GM18858 (cell line): Measurements from ENCODE around the gene CAAP1.
"Not testable (repeated sequence)": the region's sequence is repeated elsewhere in the genome, so short reads cannot be mapped to it uniquely, and the experiment has no call there.

ENCODE experiments used
- ATAC-seq: cut with Tn5 transposase; IDR thresholded peaks from one replicate; pipeline ENCODE4 v1.9.1; 2021; ENCODE audit not compliant: unreplicated experiment

CAAP1 gene

DNA sequence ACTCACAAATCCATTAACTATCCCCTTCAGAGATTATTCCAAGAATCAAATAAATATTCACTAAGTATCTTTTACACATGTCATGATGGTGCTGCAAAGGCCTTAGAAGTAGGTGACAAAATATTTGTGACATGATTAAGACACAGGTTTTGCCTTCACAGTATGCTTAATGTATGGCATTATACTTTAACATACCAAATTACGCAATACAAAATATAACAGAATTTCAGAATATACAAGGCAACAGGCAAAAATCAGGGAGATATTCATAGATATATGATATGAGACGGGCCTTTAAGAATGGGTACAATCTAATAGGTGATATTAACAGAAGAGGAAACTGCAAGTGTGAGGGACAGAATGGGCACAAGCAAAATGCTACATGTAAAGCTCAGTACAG, 41.6 kb downstream of the CAAP1 start:
- no peak for ATAC-seq

DNA sequence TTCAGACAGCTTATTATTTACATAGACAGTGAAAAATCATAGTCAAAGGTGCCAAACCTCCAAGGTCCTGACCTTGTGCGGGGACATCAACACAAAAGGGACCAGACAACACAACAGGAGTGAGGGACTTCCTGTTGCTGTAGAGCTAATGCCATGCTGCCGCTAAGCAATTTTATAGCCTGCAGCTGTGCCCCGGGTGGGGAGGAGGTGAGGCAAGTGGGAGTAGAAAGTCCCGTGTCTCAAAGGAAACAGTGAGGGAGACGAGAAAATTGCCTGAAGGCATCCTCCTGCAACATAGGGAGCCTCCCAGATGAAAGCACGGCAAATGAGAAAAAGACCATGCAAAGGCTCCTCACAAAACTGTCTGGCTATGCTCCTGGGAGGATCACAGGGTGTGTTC, 58.8 kb downstream of the CAAP1 start:
- no peak for ATAC-seq

DNA sequence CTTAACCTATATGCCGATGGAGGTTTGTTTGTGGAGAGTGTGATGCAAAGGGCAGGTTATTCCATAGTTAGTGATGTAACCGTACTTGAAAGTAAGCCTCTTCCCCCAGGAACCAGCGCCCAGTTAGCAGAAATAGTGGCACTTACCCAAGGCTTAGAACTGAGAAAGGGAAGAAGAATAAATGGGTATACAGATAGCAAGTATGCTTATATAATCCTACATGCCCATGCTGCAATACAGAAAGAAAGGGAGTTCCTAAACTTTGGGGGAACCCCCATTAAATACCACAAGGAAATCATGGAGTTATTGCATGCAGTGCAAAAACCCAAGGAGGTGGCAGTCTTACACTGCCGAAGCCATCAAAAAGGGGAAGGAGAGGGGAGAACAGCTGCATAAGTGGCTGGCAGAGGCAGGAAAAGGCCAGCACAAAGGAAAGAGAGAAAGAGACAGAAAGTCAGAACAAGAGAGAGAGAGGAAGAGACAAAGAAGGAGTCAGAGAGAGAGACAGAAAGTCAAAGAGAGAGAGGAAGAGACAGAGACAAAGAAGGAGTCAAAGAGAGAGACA, 64.1 kb downstream of the CAAP1 start:
- ATAC-seq: not testable (repeated sequence)

DNA sequence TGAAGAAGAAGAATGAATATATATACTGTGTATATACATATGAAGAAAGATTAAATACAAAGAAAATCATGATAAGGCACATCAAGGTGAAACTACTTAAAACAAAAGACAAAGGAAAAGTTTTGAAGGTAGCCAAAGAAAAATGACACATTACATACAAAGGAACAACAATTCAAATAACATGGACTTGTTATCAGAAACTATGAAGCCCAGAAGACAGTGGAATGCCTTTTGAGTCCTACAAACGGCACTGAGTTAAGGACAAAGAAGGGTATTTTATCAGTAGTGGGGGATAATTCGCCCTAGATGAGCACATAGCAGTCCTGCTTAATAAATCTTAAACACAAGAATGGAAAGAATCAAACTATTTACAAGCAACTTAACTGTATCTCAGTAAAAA, 77.8 kb downstream of the CAAP1 start:
- ATAC-seq: no peak

DNA sequence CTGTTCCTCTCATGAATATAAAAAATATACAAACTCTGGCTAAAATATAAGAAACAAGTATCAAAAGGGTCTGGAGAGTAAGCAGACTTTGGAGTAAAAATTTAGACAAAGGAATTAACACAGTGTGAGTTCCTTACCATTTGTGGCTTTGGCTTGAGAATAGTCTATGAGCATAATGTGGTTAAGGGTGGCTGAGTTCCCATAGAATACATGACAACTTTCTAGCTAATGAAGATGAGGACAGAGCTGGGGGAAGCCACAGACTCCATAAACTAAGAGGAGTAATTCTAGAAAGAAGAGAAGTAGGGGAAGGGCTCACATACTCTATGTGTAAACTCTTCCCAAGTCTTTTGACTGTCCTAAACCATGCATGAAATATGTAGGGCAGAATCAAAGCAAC, 79.4 kb downstream of the CAAP1 start:
- ATAC-seq: peak; percentile 52

DNA sequence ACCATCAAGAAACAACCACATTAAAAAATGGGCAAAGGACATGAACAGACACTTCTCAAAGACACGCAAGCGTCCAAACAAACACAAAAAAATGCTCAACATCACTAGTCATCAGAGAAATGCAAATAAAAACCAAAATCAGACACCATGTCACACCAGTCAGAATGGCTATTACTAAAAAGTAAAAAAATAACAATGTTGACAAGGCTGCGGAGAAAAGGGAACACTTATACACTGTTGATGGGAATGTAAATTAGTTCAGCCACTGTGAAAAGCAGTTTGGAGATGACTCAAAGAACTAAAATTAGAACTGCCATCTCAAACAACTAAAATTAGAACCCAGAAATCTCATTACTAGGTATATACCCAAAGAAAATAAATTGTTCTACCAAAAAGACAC, 80.4 kb downstream of the CAAP1 start:
- peak; percentile 62 for ATAC-seq

DNA sequence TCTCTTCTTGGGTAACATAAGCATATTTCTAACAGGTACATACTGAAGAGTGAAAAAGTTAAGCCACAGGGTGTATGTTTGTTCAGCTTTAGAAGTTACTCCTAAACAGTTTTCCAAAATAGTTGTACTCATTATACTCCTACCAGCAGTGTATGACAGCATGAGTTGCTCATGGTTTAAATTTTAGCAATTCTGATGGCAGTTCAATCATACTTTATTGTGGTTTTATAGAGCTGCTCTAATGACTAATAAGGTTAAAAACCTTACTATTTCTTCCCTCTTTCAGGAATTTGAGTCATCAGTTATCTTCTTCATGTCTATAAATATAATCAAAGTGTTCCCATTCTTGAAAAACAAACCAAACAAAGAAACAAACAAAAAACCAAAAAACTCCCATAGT, 81.5 kb downstream of the CAAP1 start:
- ATAC-seq: no peak

DNA sequence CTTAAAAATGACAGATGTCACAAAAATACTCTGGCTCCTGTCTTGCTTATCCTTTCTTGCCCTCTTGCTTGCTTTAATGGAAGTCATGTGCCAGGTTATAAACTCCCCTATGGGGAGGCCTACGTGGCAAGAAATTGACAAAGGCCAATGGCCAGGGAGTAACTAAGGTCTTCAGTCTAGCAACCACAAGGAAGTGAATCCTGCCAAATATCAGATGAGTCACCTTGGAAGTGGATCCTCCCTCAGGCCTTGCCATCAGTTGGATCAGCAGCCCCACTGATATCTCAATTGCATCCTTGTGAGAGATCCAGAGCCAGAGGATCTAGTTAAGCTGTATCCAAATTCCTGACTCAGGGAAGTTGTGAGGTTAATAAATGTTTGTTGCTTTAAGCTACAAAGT, 82.8 kb downstream of the CAAP1 start:
- ATAC-seq: no peak

DNA sequence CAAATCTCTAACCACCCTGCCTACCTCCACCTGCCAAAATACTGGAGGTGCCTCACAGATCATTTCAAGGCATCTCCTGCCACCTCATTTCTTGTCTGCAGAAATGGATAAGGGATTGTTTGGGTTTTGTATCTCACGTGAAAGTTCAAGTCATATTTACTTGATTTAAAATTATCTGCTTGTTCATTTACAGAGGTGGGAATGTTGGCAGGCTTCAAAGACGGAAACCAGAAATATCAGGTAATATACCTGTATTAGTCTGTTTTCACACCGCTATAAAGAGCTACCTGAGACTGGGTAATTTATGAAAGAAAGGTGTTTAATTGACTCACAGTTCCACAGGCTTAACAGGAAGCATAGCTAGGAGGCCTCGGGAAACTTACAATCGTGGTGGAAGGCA, 85.4 kb downstream of the CAAP1 start:
- ATAC-seq: no peak

DNA sequence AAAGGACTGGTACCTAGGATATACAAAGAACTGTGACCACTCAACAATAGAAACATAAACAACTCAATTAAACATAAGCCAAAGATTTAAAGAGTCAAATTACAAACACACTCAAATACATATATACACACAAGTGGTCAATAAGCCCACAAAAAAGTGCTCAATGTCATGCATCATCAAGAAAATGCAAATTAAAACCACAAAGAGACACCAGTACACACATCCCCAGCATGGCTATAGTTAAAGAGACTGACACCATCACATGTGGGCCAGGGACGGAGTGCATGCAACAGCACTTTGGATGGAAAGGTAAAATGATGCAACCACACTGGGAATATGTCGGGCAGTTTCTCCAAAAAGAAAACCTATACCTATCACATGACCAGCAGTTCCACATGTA, 89.7 kb downstream of the CAAP1 start:
- peak; percentile 80 for ATAC-seq

DNA sequence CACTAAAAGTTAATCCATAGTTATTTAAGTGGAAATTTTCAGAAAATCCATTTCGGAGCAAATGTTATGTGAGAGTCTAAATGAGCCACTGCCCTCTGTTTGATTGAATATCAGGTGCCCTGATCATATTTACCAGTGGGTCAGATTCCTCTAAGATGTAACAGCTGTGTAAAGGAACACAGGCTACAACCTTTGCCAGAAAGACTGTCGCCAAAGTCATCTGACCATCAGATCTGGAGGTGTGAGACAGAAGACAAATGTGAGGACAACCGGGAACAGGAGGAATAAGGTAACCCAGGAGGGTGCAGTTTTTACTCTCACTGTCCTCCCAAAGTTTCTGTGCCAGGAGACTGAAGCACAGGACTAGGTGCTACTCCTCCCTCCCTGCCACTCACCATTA, 90.8 kb downstream of the CAAP1 start:
- ATAC-seq: no peak

DNA sequence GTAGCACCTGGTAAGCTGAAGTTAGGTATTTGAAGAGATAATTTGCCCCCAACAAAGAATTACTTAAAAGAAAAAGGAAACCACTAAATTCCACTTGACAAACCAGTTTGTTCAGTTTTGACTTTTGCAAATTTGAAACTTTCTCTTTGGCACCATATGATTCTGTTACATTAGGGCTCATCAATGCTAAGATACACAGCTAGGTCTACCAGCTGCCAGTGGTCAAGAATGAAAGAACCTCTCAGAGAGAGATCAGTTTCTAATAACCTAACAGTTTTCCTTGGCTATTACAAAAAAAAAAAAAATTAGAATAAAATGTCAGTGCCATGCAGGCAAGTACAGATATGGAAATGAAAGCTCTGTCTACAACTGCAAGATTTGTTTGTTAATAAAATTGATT, 92.3 kb downstream of the CAAP1 start:
- no peak for ATAC-seq

DNA sequence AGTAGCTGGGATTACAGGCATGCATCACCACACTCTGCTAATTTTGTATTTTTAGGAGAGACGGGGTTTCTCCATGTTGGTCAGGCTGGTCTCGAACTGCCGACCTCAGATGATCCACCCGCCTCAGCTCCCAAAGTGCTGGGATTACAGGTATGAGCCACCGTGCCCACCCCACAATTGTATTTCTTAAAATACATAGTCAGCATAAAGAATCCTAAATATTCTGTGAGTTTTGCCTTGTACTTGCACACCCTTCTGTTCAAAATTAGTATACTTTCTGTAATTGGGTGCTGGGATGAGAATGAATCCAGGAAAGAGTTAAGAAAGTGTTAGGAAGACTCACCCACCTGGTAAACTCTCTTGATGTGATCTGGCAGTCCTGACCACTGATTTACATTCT, 101.3 kb downstream of the CAAP1 start:
- no peak for ATAC-seq
